ENCODE data around the gene DGKI. TPM values are rescaled to one million over a fixed set of nuclear protein-coding genes. Genes with fewer than 3 reads are reported as not detected.
A peak's percentile ranks its signal among the peaks of the same experiment; 100 is the strongest.

Gene DGKI
- total and polyA plus RNA-seq, 7 donors: under 0.01 to 0.56 (median 0.44) TPM; not detected in 2

GRCh38 chr7:137873979-137874777 is 27.4 kb upstream of the DGKI start:
- Histone ChIP-seq H3K27ac (peak overlapping the region; percentile 66), H3K27me3 (ENCODE audit: insufficient read depth in 3 of 3, low read length in 2 of 3) (no peaks in the 10 kb centered on the region), H3K9me3 (no peaks in the 10 kb centered on the region), H3K4me3 (no peak overlapping the region), H3K4me1 (peaks cover 17% of the 10 kb centered on the region), H3K36me3 (ENCODE audit: insufficient read depth in 1 of 2, low read depth in 1 of 2) (peaks cover 0 to 6% of the 10 kb centered on the region in 2 donors)
- WGBS, 3 donors: 51 to 65% (median 51%) methylated on average over 7 of the region's 7 CpGs
- ATAC-seq (peak in 3 of 4 donors; percentile 18 to 35 (median 34)), DNase-seq (no peak)
- intact Hi-C loops (cut with DNase I): no loop called here
- TF ChIP-seq CTCF (IDR thresholded peaks at IDR 0.05): no peak

GRCh38 chr7:137873524-137873923 is 26.8 kb upstream of the DGKI start:
- H3K36me3 ChIP-seq (ENCODE audit: insufficient read depth in 1 of 2, low read depth in 1 of 2): peaks cover 0 to 6% of the 10 kb centered on the region in 2 donors
- intact Hi-C loops (cut with DNase I): no loop called here
- H3K4me3 ChIP-seq: no peak overlapping the region
- no peak for DNase-seq
- TF ChIP-seq CTCF (IDR thresholded peaks at IDR 0.05): no peak
- peaks cover 17% of the 10 kb centered on the region for H3K4me1 ChIP-seq
- H3K27me3 ChIP-seq (ENCODE audit: insufficient read depth in 3 of 3, low read length in 2 of 3): no peaks in the 10 kb centered on the region
- peak overlapping the region; percentile 88 for H3K27ac ChIP-seq
- no peaks in the 10 kb centered on the region for H3K9me3 ChIP-seq
- 69 to 74% (median 72%) methylated on average over 3 of the region's 3 CpGs for WGBS, 3 donors
- no peak for ATAC-seq

GRCh38 chr7:137871170-137871915 is 24.6 kb upstream of the DGKI start:
- 57 to 71% (median 58%) methylated on average over 7 of the region's 7 CpGs for WGBS, 3 donors
- Histone ChIP-seq H3K36me3 (ENCODE audit: insufficient read depth in 1 of 2, low read depth in 1 of 2) (no peaks in the 10 kb centered on the region), H3K9me3 (peaks cover under 1% of the 10 kb centered on the region), H3K4me3 (no peak overlapping the region), H3K27me3 (ENCODE audit: insufficient read depth in 3 of 3, low read length in 2 of 3) (no peaks in the 10 kb centered on the region), H3K27ac (peak overlapping the region; percentile 88), H3K4me1 (peaks cover 17% of the 10 kb centered on the region)
- no peak for TF ChIP-seq CTCF (IDR thresholded peaks at IDR 0.05)
- DNase-seq: peak; percentile 42 to 68
- peak; percentile 89 to 93 (median 91) for ATAC-seq
- intact Hi-C loops (cut with DNase I): no loop called here

- Histone ChIP-seq H3K4me1 (peaks cover 17% of the 10 kb centered on the region), H3K27me3 (ENCODE audit: insufficient read depth in 3 of 3, low read length in 2 of 3) (no peaks in the 10 kb centered on the region), H3K36me3 (ENCODE audit: insufficient read depth in 1 of 2, low read depth in 1 of 2) (no peaks in the 10 kb centered on the region), H3K27ac (peak overlapping the region; percentile 88), H3K9me3 (peaks cover 6% of the 10 kb centered on the region), H3K4me3 (no peak overlapping the region)
- no peak for TF ChIP-seq CTCF (IDR thresholded peaks at IDR 0.05)
- ATAC-seq (no peak), DNase-seq (no peak)
- intact Hi-C loops (cut with DNase I): no loop called here
These were observed 23.9 kb upstream of the DGKI start for GRCh38 chr7:137870684-137871083.
